Activated T-helper 1 cell treated with Interleukin-2 at 50 U/mL for 16 hours (primary cell): ENCODE data around the gene DNAJC30.

Experiments
- DNase-seq: peaks from one replicate; pipeline ENCODE4 v3.0.0-alpha.2; 2020; ENCODE audit warnings: low read depth

Gene DNAJC30

GRCh38 chr7:73647725-73648592 is 35.3 kb downstream of the DNAJC30 start:
- DNase-seq, result no peak

DNA sequence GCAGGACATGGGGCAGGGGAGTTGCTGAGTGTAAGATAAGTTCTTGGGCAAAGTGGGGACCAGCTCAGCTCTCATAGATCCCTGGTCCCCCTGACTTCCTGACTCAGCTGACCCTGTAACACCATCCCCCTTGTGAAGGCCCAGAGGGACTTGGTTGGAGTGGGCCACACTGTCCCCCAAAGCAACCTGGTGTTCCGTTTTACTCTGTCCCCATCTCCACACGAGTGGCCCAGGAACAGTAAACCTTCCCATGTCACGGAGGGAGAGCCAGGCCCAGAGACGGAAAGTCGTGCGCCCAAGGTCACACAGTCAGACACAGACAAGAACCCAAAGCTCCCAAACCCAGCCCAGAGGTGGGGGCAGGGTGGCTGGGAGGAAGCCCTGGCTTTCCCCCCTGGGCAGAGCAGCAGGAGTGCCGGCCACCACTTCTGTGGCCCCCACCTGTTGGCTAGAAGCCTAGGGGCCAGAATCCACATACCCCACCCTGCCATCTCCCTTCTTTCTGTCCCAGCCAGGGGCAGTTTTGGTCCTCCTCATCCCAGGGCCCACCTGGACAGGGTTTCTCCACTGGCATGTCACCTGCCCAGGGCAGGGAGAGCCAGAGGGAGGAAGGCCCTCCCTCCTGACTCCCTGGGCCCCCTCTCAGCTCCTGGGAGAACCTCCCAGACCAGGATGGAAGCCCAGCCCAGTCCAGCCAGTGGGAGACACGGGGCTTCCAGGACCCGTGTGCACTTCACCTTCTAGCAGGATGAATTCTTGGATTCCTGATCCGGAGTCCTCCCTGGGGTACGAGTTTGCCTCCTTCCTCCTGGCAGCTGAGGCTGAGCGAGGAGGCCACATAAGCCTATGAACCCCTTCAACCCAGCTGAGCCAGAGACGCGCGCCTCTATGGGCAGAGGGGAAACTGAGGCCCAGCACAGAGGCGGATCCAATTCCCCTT is 36.2 kb downstream of the DNAJC30 start:
- DNase-seq, result no peak

DNA sequence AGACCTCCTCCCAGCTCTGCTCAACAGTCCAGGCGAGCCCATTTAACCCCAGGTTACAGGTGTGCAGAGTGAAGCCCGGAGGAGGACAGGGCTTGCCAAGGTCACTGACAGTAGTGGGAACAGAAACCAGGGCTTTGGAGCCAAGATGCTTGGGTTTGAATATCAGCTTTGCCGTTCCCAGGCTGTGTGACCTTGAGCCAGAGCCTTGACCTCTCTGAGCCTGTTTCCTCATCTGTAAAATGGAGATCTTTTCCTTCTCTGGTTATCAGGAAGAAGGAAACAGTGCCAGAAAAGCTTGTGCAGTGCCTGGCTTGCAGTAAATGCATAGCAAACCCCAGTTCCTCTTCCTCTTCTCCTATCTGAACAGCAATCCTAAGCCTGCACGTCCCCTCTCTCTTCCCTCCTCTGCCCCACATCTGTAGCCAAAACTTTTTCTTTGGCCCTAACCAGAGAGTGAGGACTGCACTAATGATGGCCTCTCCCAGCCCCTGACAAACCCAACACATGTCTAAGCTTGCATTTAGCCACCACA is 37.5 kb downstream of the DNAJC30 start:
- DNase-seq, result no peak

- DNase-seq, result no peak
Observed at GRCh38 chr7:73644688-73645286, 38.5 kb downstream of the DNAJC30 start.

- DNase-seq, result no peak
Observed at GRCh38 chr7:73642834-73643233, 40.4 kb downstream of the DNAJC30 start.

GRCh38 chr7:73638911-73639310 is 44.3 kb downstream of the DNAJC30 start:
- no peak for DNase-seq

- DNase-seq, result no peak
Observed at GRCh38 chr7:73635428-73636200, 47.6 kb downstream of the DNAJC30 start.

GRCh38 chr7:73633844-73634243 is 49.4 kb downstream of the DNAJC30 start:
- DNase-seq, result no peak

GRCh38 chr7:73633323-73633722 is 49.9 kb downstream of the DNAJC30 start:
- no peak for DNase-seq

- DNase-seq, result no peak
Observed at GRCh38 chr7:73631558-73631957, 51.7 kb downstream of the DNAJC30 start.
